Neural cell (in vitro differentiated cells): Measurements from ENCODE around the gene ATP4B. TPM values are rescaled to one million over a fixed set of nuclear protein-coding genes. Genes with fewer than 3 reads are reported as not detected.

Experiments
- H2AFZ ChIP-seq: fragments of 200-600, 300-800 bp; sonication (generic), shearing (Covaris generic); 2 replicates; pipeline ENCODE4 v1.6.0; 2014; ENCODE audit warnings: low read depth, mild to moderate bottlenecking, antibody characterized with exemption, low read length, moderate library complexity
- H3F3A ChIP-seq: fragments of 200-600 bp; shearing (Covaris generic); 2 replicates; pipeline ENCODE4 v1.6.1; 2016; ENCODE audit warnings: mild to moderate bottlenecking, moderate library complexity, mixed read lengths, antibody characterized with exemption, low read length; ENCODE audit not compliant: insufficient read depth, poor library complexity, severe bottlenecking
- H3K27ac ChIP-seq: fragments of 200-600, 300-800 bp; sonication (generic), shearing (Covaris generic); 2 replicates; pipeline ENCODE4 v1.5.1; 2014; ENCODE audit warnings: mild to moderate bottlenecking, low read length, moderate library complexity
- H3K27me3 ChIP-seq: fragments of 300-800, 200-600 bp; sonication (generic), shearing (Covaris generic); 2 replicates; pipeline ENCODE4 v1.6.0; 2014; ENCODE audit warnings: mild to moderate bottlenecking, low read depth, low read length, moderate library complexity; ENCODE audit not compliant: insufficient read depth
- H3K36me3 ChIP-seq: fragments of 300-800, 200-600 bp; sonication (generic), shearing (Covaris generic); 2 replicates; pipeline ENCODE4 v1.5.1; 2014; ENCODE audit warnings: mild to moderate bottlenecking, antibody characterized with exemption, low read length, moderate library complexity; ENCODE audit not compliant: insufficient read depth
- H3K4me2 ChIP-seq: fragments of 300-800, 200-600 bp; sonication (generic), shearing (Covaris generic); 2 replicates; pipeline ENCODE4 v1.6.0; 2014; ENCODE audit warnings: mild to moderate bottlenecking, low read length
- H3K4me3 ChIP-seq: fragments of 300-800, 200-600 bp; sonication (generic), shearing (Covaris generic); 2 replicates; pipeline ENCODE4 v1.5.1; 2014; ENCODE audit warnings: mild to moderate bottlenecking, low read length, moderate library complexity
- H3K79me2 ChIP-seq: fragments of 200-600 bp; shearing (Covaris generic); replicated peaks from 2 replicates; pipeline ENCODE4 v1.6.0; 2014; ENCODE audit warnings: mild to moderate bottlenecking, low read length, moderate library complexity; ENCODE audit not compliant: insufficient read depth
- H3K9ac ChIP-seq: fragments of 300-800, 200-600 bp; sonication (generic), shearing (Covaris generic); 2 replicates; pipeline ENCODE4 v1.6.1; 2016; ENCODE audit warnings: mild to moderate bottlenecking, low read length, mixed read lengths
- H3K9me2 ChIP-seq: fragments of 200-600 bp; shearing (Covaris generic); 2 replicates; pipeline ENCODE4 v1.6.1; 2016; ENCODE audit warnings: mild to moderate bottlenecking, low read length, mixed read lengths; ENCODE audit not compliant: insufficient read depth
- H3K9me3 ChIP-seq: fragments of 200-600, 300-800 bp; sonication (generic), shearing (Covaris generic); 2 replicates; pipeline ENCODE4 v1.6.1; 2016; ENCODE audit warnings: mild to moderate bottlenecking, mixed run types, low read length, moderate library complexity, mixed read lengths
- H4K20me1 ChIP-seq: fragments of 200-600 bp; shearing (Covaris generic); 2 replicates; pipeline ENCODE4 v1.6.1; 2016; ENCODE audit warnings: mild to moderate bottlenecking, mixed run types; ENCODE audit not compliant: insufficient read depth
- EP300 ChIP-seq: fragments of 450-650 bp; conservative IDR thresholded peaks from 2 replicates; pipeline ENCODE4 v1.6.1; 2014; ENCODE audit warnings: antibody characterized with exemption, mild to moderate bottlenecking, moderate library complexity; ENCODE audit not compliant: poor library complexity, severe bottlenecking
- EZH2 ChIP-seq: fragments of 200-600, 300-800 bp; shearing (Covaris generic), sonication (generic); IDR thresholded peaks from 2 replicates; pipeline ENCODE4 v1.6.1; 2014; ENCODE audit warnings: antibody characterized with exemption, low read length, borderline replicate concordance, mild to moderate bottlenecking; ENCODE audit not compliant: insufficient read depth, poor library complexity, severe bottlenecking
- MXI1 ChIP-seq: fragments of 450-650 bp; conservative IDR thresholded peaks from 2 replicates; pipeline ENCODE4 v1.6.1; 2014; ENCODE audit warnings: antibody characterized with exemption, mild to moderate bottlenecking; ENCODE audit not compliant: poor library complexity, severe bottlenecking
- POLR2AphosphoS5 ChIP-seq: IDR thresholded peaks from 2 replicates; pipeline ENCODE4 v1.6.1; 2012
- RAD21 ChIP-seq: fragments of 450-650 bp; conservative IDR thresholded peaks from 2 replicates; pipeline ENCODE4 v1.6.1; 2014; ENCODE audit warnings: antibody characterized with exemption, mild to moderate bottlenecking, moderate library complexity
- SMC3 ChIP-seq: fragments of 450-650 bp; conservative IDR thresholded peaks from 2 replicates; pipeline ENCODE4 v1.6.1; 2014; ENCODE audit warnings: antibody characterized with exemption, mild to moderate bottlenecking, moderate library complexity; ENCODE audit not compliant: poor library complexity
- TAF1 ChIP-seq: IDR thresholded peaks from 2 replicates; pipeline ENCODE4 v1.6.1; 2012; ENCODE audit warnings: low read depth
- polyA minus RNA-seq: library from RNA; depleted of rRNA, polyadenylated mRNA; stranded (reverse); fragments of >200 nt; gene quantifications from 2 replicates; pipeline ENCODE4 v1.2.3, GENCODE V29; 2014
- polyA plus RNA-seq: library from polyadenylated mRNA; depleted of rRNA; stranded (reverse); fragments of >200 nt; gene quantifications from 2 replicates; pipeline ENCODE4 v1.2.3, GENCODE V29; 2014
- TF ChIP-seq, protein P1 (sequence below): fragments of 450-650 bp; IDR thresholded peaks from 2 replicates; pipeline ENCODE4 v1.5.1; 2014; ENCODE audit warnings: antibody characterized with exemption, mild to moderate bottlenecking, moderate library complexity; ENCODE audit not compliant: poor library complexity, severe bottlenecking
- TF ChIP-seq, protein P2 (sequence below): IDR thresholded peaks from 2 replicates; pipeline ENCODE4 v1.6.1; 2012; ENCODE audit warnings: borderline replicate concordance

Gene ATP4B
- polyA plus RNA-seq, result 0.52 TPM in 1 of 2 replicates, not detected in the other
- polyA minus RNA-seq, result not detected in 2 replicates

DNA sequence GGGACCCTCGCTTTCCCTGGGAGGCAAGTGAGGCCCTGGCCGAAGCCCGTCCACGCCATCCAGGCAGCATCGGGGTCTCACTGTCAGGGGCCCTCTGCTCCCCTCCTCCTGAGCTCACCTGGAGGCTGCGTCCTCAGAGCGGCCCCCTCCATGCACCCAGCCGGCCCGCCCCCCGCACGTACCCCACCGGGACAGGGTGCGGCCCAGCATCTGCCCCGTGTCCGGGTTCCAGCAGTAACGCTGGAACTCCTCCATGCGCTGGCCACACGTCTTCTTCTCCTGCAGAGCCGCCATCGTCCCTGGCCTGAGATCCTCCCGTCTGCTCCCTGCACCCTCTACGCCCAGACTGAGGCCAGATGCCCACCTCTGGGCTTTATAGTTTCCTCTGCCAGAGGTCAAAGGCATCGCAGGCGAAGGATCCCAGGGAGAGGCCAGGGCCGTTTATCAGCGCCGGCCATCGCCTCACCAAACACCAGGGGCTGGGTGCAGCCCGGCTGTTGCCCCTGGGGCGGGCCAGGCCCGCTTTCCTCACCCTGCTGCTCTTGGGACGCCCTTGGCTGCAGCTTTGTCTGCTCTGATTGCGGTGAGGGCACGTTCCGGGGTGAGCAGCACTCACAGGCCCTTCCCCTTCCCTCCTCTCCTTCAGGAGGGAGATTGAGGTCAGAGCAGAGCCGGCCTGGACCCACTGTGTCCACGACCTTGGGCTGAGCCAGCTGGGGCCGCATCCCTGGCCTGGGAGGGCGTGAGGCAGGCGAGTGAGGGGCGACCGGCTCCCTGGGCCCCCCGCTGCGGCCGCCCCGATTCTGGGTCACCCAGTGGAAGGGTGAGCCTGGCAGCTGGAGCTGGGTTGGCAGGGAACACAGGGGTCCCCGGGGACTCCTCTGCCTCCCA is at the start of gene ATP4B:
Gene ATP4B, minus strand, starts transcription at position 348 of the 891 bp plus-strand sequence. Its CDS starts 54 bp downstream, at position 294.
- Histone ChIP-seq H3K79me2 (no peaks in the 10 kb centered on the region), H3K4me2 (no peak within 1 kb of the TSS)

GRCh38 chr13:113672002-113672651 is 14.1 kb upstream of the ATP4B start:
- no peaks in the 10 kb centered on the region for H3K9me2 ChIP-seq
- no peak overlapping the region for H3K9ac ChIP-seq
- no peak overlapping the region for H2AFZ ChIP-seq
- H3K79me2 ChIP-seq, result no peaks in the 10 kb centered on the region
- no peak overlapping the region for H3K4me3 ChIP-seq
- no peak overlapping the region for H3K27ac ChIP-seq
- no peaks in the 10 kb centered on the region for H3K36me3 ChIP-seq
- no peaks in the 10 kb centered on the region for H3K9me3 ChIP-seq
- no peak overlapping the region for H3K4me2 ChIP-seq
- no peaks in the 10 kb centered on the region for H3F3A ChIP-seq
- no peaks in the 10 kb centered on the region for H3K27me3 ChIP-seq
- H4K20me1 ChIP-seq, result no peaks in the 10 kb centered on the region
- TF ChIP-seq RAD21 (no peak), SMC3 (no peak), TAF1 (no peak), POLR2AphosphoS5 (no peak), EZH2 (no peak), EP300 (no peak), MXI1 (no peak)
- TF ChIP-seq, protein P1, sequence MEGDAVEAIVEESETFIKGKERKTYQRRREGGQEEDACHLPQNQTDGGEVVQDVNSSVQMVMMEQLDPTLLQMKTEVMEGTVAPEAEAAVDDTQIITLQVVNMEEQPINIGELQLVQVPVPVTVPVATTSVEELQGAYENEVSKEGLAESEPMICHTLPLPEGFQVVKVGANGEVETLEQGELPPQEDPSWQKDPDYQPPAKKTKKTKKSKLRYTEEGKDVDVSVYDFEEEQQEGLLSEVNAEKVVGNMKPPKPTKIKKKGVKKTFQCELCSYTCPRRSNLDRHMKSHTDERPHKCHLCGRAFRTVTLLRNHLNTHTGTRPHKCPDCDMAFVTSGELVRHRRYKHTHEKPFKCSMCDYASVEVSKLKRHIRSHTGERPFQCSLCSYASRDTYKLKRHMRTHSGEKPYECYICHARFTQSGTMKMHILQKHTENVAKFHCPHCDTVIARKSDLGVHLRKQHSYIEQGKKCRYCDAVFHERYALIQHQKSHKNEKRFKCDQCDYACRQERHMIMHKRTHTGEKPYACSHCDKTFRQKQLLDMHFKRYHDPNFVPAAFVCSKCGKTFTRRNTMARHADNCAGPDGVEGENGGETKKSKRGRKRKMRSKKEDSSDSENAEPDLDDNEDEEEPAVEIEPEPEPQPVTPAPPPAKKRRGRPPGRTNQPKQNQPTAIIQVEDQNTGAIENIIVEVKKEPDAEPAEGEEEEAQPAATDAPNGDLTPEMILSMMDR, result no peak

More for the DNA sequence above, at the start of gene ATP4B:
- no peaks in the 10 kb centered on the region for H3K9me2 ChIP-seq
- H2AFZ ChIP-seq, result no peak within 1 kb of the TSS
- H3F3A ChIP-seq, result no peaks in the 10 kb centered on the region
- no peak within 1 kb of the TSS for H3K4me3 ChIP-seq
- H3K9ac ChIP-seq, result no peak within 1 kb of the TSS
- no peaks in the 10 kb centered on the region for H4K20me1 ChIP-seq
- no peaks in the 10 kb centered on the region for H3K9me3 ChIP-seq
- H3K36me3 ChIP-seq, result no peaks in the 10 kb centered on the region
- H3K27ac ChIP-seq, result no peak within 1 kb of the TSS
- TF ChIP-seq RAD21 (no peak), MXI1 (no peak), EZH2 (no peak), EP300 (no peak), TAF1 (no peak), POLR2AphosphoS5 (no peak), SMC3 (no peak)
- TF ChIP-seq, protein P2, sequence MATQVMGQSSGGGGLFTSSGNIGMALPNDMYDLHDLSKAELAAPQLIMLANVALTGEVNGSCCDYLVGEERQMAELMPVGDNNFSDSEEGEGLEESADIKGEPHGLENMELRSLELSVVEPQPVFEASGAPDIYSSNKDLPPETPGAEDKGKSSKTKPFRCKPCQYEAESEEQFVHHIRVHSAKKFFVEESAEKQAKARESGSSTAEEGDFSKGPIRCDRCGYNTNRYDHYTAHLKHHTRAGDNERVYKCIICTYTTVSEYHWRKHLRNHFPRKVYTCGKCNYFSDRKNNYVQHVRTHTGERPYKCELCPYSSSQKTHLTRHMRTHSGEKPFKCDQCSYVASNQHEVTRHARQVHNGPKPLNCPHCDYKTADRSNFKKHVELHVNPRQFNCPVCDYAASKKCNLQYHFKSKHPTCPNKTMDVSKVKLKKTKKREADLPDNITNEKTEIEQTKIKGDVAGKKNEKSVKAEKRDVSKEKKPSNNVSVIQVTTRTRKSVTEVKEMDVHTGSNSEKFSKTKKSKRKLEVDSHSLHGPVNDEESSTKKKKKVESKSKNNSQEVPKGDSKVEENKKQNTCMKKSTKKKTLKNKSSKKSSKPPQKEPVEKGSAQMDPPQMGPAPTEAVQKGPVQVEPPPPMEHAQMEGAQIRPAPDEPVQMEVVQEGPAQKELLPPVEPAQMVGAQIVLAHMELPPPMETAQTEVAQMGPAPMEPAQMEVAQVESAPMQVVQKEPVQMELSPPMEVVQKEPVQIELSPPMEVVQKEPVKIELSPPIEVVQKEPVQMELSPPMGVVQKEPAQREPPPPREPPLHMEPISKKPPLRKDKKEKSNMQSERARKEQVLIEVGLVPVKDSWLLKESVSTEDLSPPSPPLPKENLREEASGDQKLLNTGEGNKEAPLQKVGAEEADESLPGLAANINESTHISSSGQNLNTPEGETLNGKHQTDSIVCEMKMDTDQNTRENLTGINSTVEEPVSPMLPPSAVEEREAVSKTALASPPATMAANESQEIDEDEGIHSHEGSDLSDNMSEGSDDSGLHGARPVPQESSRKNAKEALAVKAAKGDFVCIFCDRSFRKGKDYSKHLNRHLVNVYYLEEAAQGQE, result no peak
- TF ChIP-seq, protein P1, result no peak
- no peaks in the 10 kb centered on the region for H3K27me3 ChIP-seq
